Ascending aorta (tissue), 2 donors: ENCODE data around the gene MYL7. TPM values are rescaled to one million over a fixed set of nuclear protein-coding genes. Genes with fewer than 3 reads are reported as not detected.

Source experiments
- DNase-seq, 2 donors: peaks; one replicate each; pipeline ENCODE4 v3.0.0-alpha.2; 2019; ENCODE audit warnings: low spot score in 2 of 2
- H3K27ac ChIP-seq, 2 donors: fragments of 200-600 bp; sonication (generic); one replicate each; pipeline ENCODE4 v1.5.1; 2016 to 2017; ENCODE audit warnings: mild to moderate bottlenecking in 1 of 2
- H3K27me3 ChIP-seq: fragments of 200-600 bp; sonication (generic); one replicate; pipeline ENCODE4 v1.5.1; 2017
- H3K36me3 ChIP-seq, 2 donors: fragments of 200-600 bp; sonication (generic); one replicate each; pipeline ENCODE4 v1.5.1; 2016
- H3K4me1 ChIP-seq, 2 donors: fragments of 200-600 bp; sonication (generic); one replicate each; pipeline ENCODE4 v1.5.1; 2016 to 2017; ENCODE audit warnings: mild to moderate bottlenecking in 1 of 2
- H3K4me3 ChIP-seq, 2 donors: fragments of 200-600 bp; sonication (generic); one replicate each; pipeline ENCODE4 v1.5.1; 2016 to 2017; ENCODE audit warnings: mild to moderate bottlenecking in 1 of 2
- H3K9me3 ChIP-seq, 2 donors: fragments of 200-600 bp; sonication (generic); one replicate each; pipeline ENCODE4 v1.5.1; 2016
- CTCF ChIP-seq, 3 experiments: fragments of 200-600 bp in 2 of 3; fragments of 450-650 bp in 1 of 3; sonication (generic) in 2 of 3; IDR thresholded peaks; one replicate each; pipeline ENCODE4 v1.5.1; 2016 to 2019; ENCODE audit warnings: antibody characterized with exemption in 3 of 3, mild to moderate bottlenecking in 1 of 3, moderate library complexity in 1 of 3
- intact Hi-C: fragments of 100-400 bp; cut with DNase I; formaldehyde crosslinking; loops from one replicate; pipeline ENCODE4 v1.15.1; 2023
- total RNA-seq: library from RNA; depleted of rRNA; stranded (reverse); fragments of >200 nt; gene quantifications from one replicate; pipeline ENCODE4 v1.1.0, GENCODE V29; 2016

MYL7 gene
- total RNA-seq, 1 donor from 2014 or later, result not detected

GRCh38 chr7:44142028-44142427, 896 bp upstream of the MYL7 start:
- Histone ChIP-seq H3K9me3 (no peaks in the 10 kb centered on the region), H3K4me1 (peaks cover 0 to 8% of the 10 kb centered on the region in 2 donors)

GRCh38 chr7:44140341-44140740, 791 bp downstream of the MYL7 start:
- TF ChIP-seq CTCF (IDR thresholded peaks at IDR 0.05), result no peak
- intact Hi-C loops, result no loop called here

More at GRCh38 chr7:44142028-44142427, 896 bp upstream of the MYL7 start:
- H3K27ac ChIP-seq, result no peak overlapping the region
- no peak for DNase-seq
- H3K27me3 ChIP-seq, result no peaks in the 10 kb centered on the region
- H3K36me3 ChIP-seq, result no peaks in the 10 kb centered on the region
- no peak for TF ChIP-seq CTCF (IDR thresholded peaks at IDR 0.05)
- H3K4me3 ChIP-seq, result no peak overlapping the region
- intact Hi-C loops, result no loop called here

GRCh38 chr7:44139311-44140010, 1.7 kb downstream of the MYL7 start:
- intact Hi-C loops, result no loop called here
- no peak for DNase-seq
- Histone ChIP-seq H3K4me3 (no peak overlapping the region), H3K36me3 (no peaks in the 10 kb centered on the region), H3K4me1 (no peaks in the 10 kb centered on the region), H3K27me3 (no peaks in the 10 kb centered on the region), H3K27ac (no peak overlapping the region), H3K9me3 (no peaks in the 10 kb centered on the region)
- no peak for TF ChIP-seq CTCF (IDR thresholded peaks at IDR 0.05)

More at GRCh38 chr7:44140341-44140740, 791 bp downstream of the MYL7 start:
- Histone ChIP-seq H3K27me3 (no peaks in the 10 kb centered on the region), H3K27ac (no peak overlapping the region), H3K36me3 (no peaks in the 10 kb centered on the region), H3K4me3 (no peak overlapping the region), H3K4me1 (peaks cover 0 to 3% of the 10 kb centered on the region in 2 donors), H3K9me3 (no peaks in the 10 kb centered on the region)
- DNase-seq, result no peak

- H3K4me3 ChIP-seq, result no peak overlapping the region
- intact Hi-C loops, result no loop called here
These were observed 2.4 kb downstream of the MYL7 start for GRCh38 chr7:44138698-44139097.

GRCh38 chr7:44136731-44137130, 4.4 kb downstream of the MYL7 start:
- Histone ChIP-seq H3K36me3 (no peaks in the 10 kb centered on the region), H3K27me3 (no peaks in the 10 kb centered on the region), H3K4me3 (no peak overlapping the region), H3K9me3 (no peaks in the 10 kb centered on the region), H3K4me1 (no peaks in the 10 kb centered on the region), H3K27ac (no peak overlapping the region)
- intact Hi-C loops, result no loop called here
- no peak for TF ChIP-seq CTCF (IDR thresholded peaks at IDR 0.05)
- no peak for DNase-seq

More at GRCh38 chr7:44138698-44139097, 2.4 kb downstream of the MYL7 start:
- Histone ChIP-seq H3K27me3 (no peaks in the 10 kb centered on the region), H3K27ac (no peak overlapping the region), H3K36me3 (no peaks in the 10 kb centered on the region), H3K4me1 (no peaks in the 10 kb centered on the region), H3K9me3 (no peaks in the 10 kb centered on the region)
- no peak for DNase-seq
- no peak for TF ChIP-seq CTCF (IDR thresholded peaks at IDR 0.05)
